GM19455 (cell line): ENCODE results near the gene SPATA6L.
"Not testable (repeated sequence)": the region's sequence is repeated elsewhere in the genome, so short reads cannot be mapped to it uniquely, and the experiment has no call there.

Experiments used
- ATAC-seq: cut with Tn5 transposase; IDR thresholded peaks from one replicate; pipeline ENCODE4 v1.9.1; 2021; ENCODE audit not compliant: unreplicated experiment

The SPATA6L gene

GRCh38 chr9:4677392-4677791 is 11.1 kb upstream of the SPATA6L start:
- no peak for ATAC-seq

GRCh38 chr9:4674783-4675182 is 8.5 kb upstream of the SPATA6L start:
- ATAC-seq: no peak

GRCh38 chr9:4671737-4672136 is 5.5 kb upstream of the SPATA6L start:
- ATAC-seq: no peak

- no peak for ATAC-seq
These were observed 4.3 kb upstream of the SPATA6L start for GRCh38 chr9:4670591-4670990.

- ATAC-seq: no peak
These were observed 3.6 kb upstream of the SPATA6L start for GRCh38 chr9:4669890-4670289.

- no peak for ATAC-seq
These were observed 2.3 kb upstream of the SPATA6L start for GRCh38 chr9:4668604-4669003.

- no peak for ATAC-seq
These were observed 1.4 kb upstream of the SPATA6L start for GRCh38 chr9:4667681-4668080.

- no peak for ATAC-seq
These were observed 923 bp downstream of the SPATA6L start for GRCh38 chr9:4665357-4665756.

GRCh38 chr9:4663956-4664355 is 2.3 kb downstream of the SPATA6L start:
- ATAC-seq: no peak

- no peak for ATAC-seq
These were observed 3.1 kb downstream of the SPATA6L start for GRCh38 chr9:4662989-4663792.

- ATAC-seq: peak; percentile 78
These were observed 3.9 kb downstream of the SPATA6L start, which contains the start of gene PLPP6 for GRCh38 chr9:4662108-4662988. PLPP6 (plus strand) TSS chr9:4662294; CDS start chr9:4662376, 82 bp downstream.

- ATAC-seq: no peak
These were observed 4.7 kb downstream of the SPATA6L start for GRCh38 chr9:4661611-4662010.

- no peak for ATAC-seq
These were observed 5.1 kb downstream of the SPATA6L start for GRCh38 chr9:4661165-4661564.

- ATAC-seq: not testable (repeated sequence)
These were observed 5.6 kb downstream of the SPATA6L start for GRCh38 chr9:4660665-4661064.

- no peak for ATAC-seq
These were observed 8.7 kb downstream of the SPATA6L start for GRCh38 chr9:4657426-4658159.

- ATAC-seq: no peak
These were observed 9.7 kb downstream of the SPATA6L start for GRCh38 chr9:4656621-4657020.

- ATAC-seq: not testable (repeated sequence)
These were observed 10.1 kb downstream of the SPATA6L start for GRCh38 chr9:4656196-4656595.

GRCh38 chr9:4654538-4654937 is 11.7 kb downstream of the SPATA6L start:
- no peak for ATAC-seq

- ATAC-seq: no peak
These were observed 12.2 kb downstream of the SPATA6L start for GRCh38 chr9:4654084-4654483.

- ATAC-seq: no peak
These were observed 23.9 kb downstream of the SPATA6L start for GRCh38 chr9:4642351-4642750.

GRCh38 chr9:4640027-4640426 is 26.3 kb downstream of the SPATA6L start:
- no peak for ATAC-seq
